Calu3 (cell line): Measurements from ENCODE around the gene RAB5IF. TPM values are rescaled to one million over a fixed set of nuclear protein-coding genes. Genes with fewer than 3 reads are reported as not detected.

Source experiments
- BruUV-seq: library from RNA; stranded (reverse); fragments of 400-500 nt; replicated peaks from 2 replicates; lab custom pipeline; 2021; lab: Mats Ljungman, UMichigan
- CTCF ChIA-PET: fragments of 300-600 bp; sonication (Branson Sonifier 250); formaldehyde crosslinking; loops from one replicate; lab custom pipeline; 2022; ENCODE audit warnings: antibody characterized with exemption; lab: Charles Lee
- DNase-seq: peaks from one replicate; pipeline ENCODE4 v3.0.0; 2022
- H3K27ac Mint-ChIP-seq: one replicate; pipeline ENCODE4 v1.8.0; 2022; ENCODE audit warnings: mixed read lengths; ENCODE audit not compliant: unreplicated experiment
- H3K27me3 Mint-ChIP-seq: one replicate; pipeline ENCODE4 v1.8.0; 2022; ENCODE audit warnings: mixed read lengths; ENCODE audit not compliant: unreplicated experiment
- H3K36me3 Mint-ChIP-seq: one replicate; pipeline ENCODE4 v1.8.0; 2022; ENCODE audit warnings: mild to moderate bottlenecking, moderate library complexity, mixed read lengths; ENCODE audit not compliant: insufficient read depth, unreplicated experiment
- H3K4me1 Mint-ChIP-seq: one replicate; pipeline ENCODE4 v1.8.0; 2022; ENCODE audit warnings: mild to moderate bottlenecking, low read depth, mixed read lengths; ENCODE audit not compliant: unreplicated experiment
- H3K4me3 Mint-ChIP-seq: one replicate; pipeline ENCODE4 v1.8.0; 2022; ENCODE audit warnings: mild to moderate bottlenecking, low read depth, moderate library complexity, mixed read lengths; ENCODE audit not compliant: unreplicated experiment
- H3K9me3 Mint-ChIP-seq: one replicate; pipeline ENCODE4 v1.8.0; 2022; ENCODE audit warnings: low read depth, mixed read lengths; ENCODE audit not compliant: unreplicated experiment
- intact Hi-C: fragments of 100-400 bp; cut with micrococcal nuclease; formaldehyde crosslinking; loops from one replicate; pipeline ENCODE4 v1.10.0; 2022; ENCODE audit not compliant: unreplicated experiment
- total RNA-seq: library from RNA; stranded (reverse); gene quantifications from 2 replicates; pipeline ENCODE4 v1.2.3, GENCODE V29; 2022
- TF ChIP-seq, protein P1 (sequence below): fragments of 200-600 bp; IDR thresholded peaks from one replicate; pipeline ENCODE4 v1.8.0; 2022; ENCODE audit warnings: antibody characterized with exemption; ENCODE audit not compliant: unreplicated experiment

RAB5IF gene
- total RNA-seq, 1 experiment from 2014 or later, result 235 TPM

- intact Hi-C loops, result no loop called here
- no peaks in the 10 kb centered on the region for H3K36me3 Mint-ChIP-seq
- CTCF ChIA-PET, result interaction anchor here (1.1 kb wide), 2 partner anchors 12 to 57 kb away, joined by 3 to 4 read pairs; no protein-coding TSS in a partner anchor
Measured at GRCh38 chr20:36655004-36655403, 49.4 kb downstream of the RAB5IF start.

GRCh38 chr20:36656733-36657132 is 51.2 kb downstream of the RAB5IF start:
- no peaks in the 10 kb centered on the region for H3K27me3 Mint-ChIP-seq
- CTCF ChIA-PET, result interaction anchor here (0.7 kb wide), 1 partner anchor 53 kb away, joined by 7 read pairs; no protein-coding TSS in a partner anchor
- no TSS peak for BruUV-seq
- H3K36me3 Mint-ChIP-seq, result no peaks in the 10 kb centered on the region
- no peaks in the 10 kb centered on the region for H3K9me3 Mint-ChIP-seq
- H3K4me1 Mint-ChIP-seq, result no peaks in the 10 kb centered on the region
- intact Hi-C loops, result no loop called here
- TF ChIP-seq, protein P1, sequence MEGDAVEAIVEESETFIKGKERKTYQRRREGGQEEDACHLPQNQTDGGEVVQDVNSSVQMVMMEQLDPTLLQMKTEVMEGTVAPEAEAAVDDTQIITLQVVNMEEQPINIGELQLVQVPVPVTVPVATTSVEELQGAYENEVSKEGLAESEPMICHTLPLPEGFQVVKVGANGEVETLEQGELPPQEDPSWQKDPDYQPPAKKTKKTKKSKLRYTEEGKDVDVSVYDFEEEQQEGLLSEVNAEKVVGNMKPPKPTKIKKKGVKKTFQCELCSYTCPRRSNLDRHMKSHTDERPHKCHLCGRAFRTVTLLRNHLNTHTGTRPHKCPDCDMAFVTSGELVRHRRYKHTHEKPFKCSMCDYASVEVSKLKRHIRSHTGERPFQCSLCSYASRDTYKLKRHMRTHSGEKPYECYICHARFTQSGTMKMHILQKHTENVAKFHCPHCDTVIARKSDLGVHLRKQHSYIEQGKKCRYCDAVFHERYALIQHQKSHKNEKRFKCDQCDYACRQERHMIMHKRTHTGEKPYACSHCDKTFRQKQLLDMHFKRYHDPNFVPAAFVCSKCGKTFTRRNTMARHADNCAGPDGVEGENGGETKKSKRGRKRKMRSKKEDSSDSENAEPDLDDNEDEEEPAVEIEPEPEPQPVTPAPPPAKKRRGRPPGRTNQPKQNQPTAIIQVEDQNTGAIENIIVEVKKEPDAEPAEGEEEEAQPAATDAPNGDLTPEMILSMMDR, result no peak
- no peak overlapping the region for H3K27ac Mint-ChIP-seq
- no peak for DNase-seq
- no peak overlapping the region for H3K4me3 Mint-ChIP-seq

More at GRCh38 chr20:36655004-36655403, 49.4 kb downstream of the RAB5IF start:
- BruUV-seq, result no TSS peak
- H3K9me3 Mint-ChIP-seq, result no peaks in the 10 kb centered on the region
- no peak overlapping the region for H3K27ac Mint-ChIP-seq
- TF ChIP-seq, protein P1, result no peak
- H3K4me3 Mint-ChIP-seq, result no peak overlapping the region
- H3K27me3 Mint-ChIP-seq, result no peaks in the 10 kb centered on the region
- no peak for DNase-seq
- H3K4me1 Mint-ChIP-seq, result no peaks in the 10 kb centered on the region

GRCh38 chr20:36658300-36658699 is 52.7 kb downstream of the RAB5IF start:
- H3K9me3 Mint-ChIP-seq, result no peaks in the 10 kb centered on the region
- CTCF ChIA-PET, result interaction anchor here (0.5 to 0.7 kb wide), 5 partner anchors 19 to 731 kb away, joined by 3 to 6 read pairs (median 4); no protein-coding TSS in a partner anchor
- no TSS peak for BruUV-seq
- intact Hi-C loops, result no loop called here
- no peaks in the 10 kb centered on the region for H3K4me1 Mint-ChIP-seq
- DNase-seq, result no peak
- TF ChIP-seq, protein P1, result no peak
- no peaks in the 10 kb centered on the region for H3K36me3 Mint-ChIP-seq
- H3K27ac Mint-ChIP-seq, result no peak overlapping the region
- no peak overlapping the region for H3K4me3 Mint-ChIP-seq
- H3K27me3 Mint-ChIP-seq, result no peaks in the 10 kb centered on the region

Other genes starting within 250 kb of the RAB5IF start
- 7.8 and 10.3 TPM in 2 replicates for gene MYL9, start 64.3 kb upstream of the RAB5IF start, total RNA-seq
- gene TGIF2, start 32.2 kb upstream of the RAB5IF start, total RNA-seq, result 39.4 and 48.9 TPM in 2 replicates
- not detected in 2 replicates for gene SLA2, start 40.4 kb downstream of the RAB5IF start, total RNA-seq
- 16.6 and 18.0 TPM in 2 replicates for gene NDRG3, start 140.3 kb downstream of the RAB5IF start, total RNA-seq
- 36.7 and 42.5 TPM in 2 replicates for gene DSN1, start 168.0 kb downstream of the RAB5IF start, total RNA-seq